Right renal cortex interstitium (tissue), 3 donors: ENCODE measurements around the gene PAPLN. TPM values are rescaled to one million over a fixed set of nuclear protein-coding genes. Genes with fewer than 3 reads are reported as not detected.

Experiments used
- DNase-seq, 3 donors: peaks; one replicate each; pipeline ENCODE4 v3.0.0-alpha.2; 2013; ENCODE audit warnings: low read depth in 3 of 3, low spot score in 2 of 3
- polyA plus RNA-seq, 3 donors: library from polyadenylated mRNA; unstranded; fragments of 120-200 nt; gene quantifications; one replicate each; pipeline ENCODE4 v1.2.1, GENCODE V29; 2013; ENCODE audit not compliant: insufficient read length in 3 of 3

Gene PAPLN
- polyA plus RNA-seq, 3 donors: 20.1 to 24.4 (median 23.2) TPM

GRCh38 chr14:73227812-73228781 lies 9.2 kb upstream of the PAPLN start:
- no peak for DNase-seq

DNA sequence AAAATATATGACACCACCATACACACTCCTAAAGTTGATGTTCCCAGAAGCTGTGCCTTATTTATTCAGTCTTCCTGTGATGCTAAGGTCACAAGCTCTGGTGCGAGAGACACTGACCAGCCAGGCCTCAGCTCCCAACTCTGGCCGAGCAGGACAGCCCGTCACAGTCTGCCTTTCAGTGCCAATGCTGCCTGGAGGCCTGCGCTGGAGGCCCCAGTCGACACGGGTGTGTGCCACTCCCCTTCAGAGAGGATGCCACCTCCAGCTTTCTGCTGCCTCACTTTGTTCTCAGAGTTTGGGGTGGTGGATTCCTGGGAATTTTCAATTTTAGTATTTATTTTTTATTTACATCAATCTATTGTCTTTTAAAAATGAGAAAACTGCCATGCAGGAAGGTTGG lies 7.3 kb upstream of the PAPLN start:
- no peak for DNase-seq

GRCh38 chr14:73231981-73232851 lies 5.1 kb upstream of the PAPLN start:
- DNase-seq: no peak

GRCh38 chr14:73232984-73233383 lies 4.3 kb upstream of the PAPLN start:
- no peak for DNase-seq

DNA sequence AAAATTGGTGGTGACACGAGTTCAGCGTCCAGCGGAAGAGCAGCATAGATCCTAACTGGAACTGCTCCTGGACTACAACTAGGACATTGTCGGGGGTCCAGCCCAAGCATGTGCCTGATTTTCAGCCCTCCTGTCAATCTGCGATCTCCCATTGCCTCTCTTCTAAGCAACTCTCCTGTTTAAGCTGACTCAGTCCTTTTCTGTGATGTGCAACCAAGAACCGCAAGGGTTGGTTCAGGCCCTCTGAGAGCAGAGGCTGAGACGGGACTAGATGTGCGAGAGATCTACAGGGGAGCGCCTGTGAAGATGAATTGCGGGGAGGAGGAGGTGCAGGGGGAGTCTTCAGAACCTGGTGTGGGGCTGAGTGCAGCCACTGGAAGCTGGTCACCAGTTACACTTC lies 3.7 kb upstream of the PAPLN start:
- no peak for DNase-seq

DNA sequence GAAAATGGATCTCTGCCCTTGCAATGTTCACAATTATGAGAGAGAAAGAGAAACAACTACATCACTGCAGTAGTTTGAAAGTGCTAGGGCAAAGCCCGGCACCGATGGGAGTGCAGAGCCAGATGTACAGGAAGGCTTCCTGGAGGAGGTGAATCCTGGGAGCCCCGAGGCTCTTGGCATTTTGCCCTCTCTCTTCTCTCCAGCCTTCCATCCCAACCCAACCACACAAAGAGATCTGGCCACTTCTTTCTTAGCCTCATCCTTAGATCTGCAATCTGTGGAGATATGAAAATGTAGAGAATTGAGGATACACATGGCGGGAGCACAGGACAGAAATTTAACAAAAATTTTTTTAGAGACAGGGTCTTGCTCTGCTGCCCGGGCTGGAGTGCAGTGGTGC lies 3.3 kb upstream of the PAPLN start:
- DNase-seq: no peak

DNA sequence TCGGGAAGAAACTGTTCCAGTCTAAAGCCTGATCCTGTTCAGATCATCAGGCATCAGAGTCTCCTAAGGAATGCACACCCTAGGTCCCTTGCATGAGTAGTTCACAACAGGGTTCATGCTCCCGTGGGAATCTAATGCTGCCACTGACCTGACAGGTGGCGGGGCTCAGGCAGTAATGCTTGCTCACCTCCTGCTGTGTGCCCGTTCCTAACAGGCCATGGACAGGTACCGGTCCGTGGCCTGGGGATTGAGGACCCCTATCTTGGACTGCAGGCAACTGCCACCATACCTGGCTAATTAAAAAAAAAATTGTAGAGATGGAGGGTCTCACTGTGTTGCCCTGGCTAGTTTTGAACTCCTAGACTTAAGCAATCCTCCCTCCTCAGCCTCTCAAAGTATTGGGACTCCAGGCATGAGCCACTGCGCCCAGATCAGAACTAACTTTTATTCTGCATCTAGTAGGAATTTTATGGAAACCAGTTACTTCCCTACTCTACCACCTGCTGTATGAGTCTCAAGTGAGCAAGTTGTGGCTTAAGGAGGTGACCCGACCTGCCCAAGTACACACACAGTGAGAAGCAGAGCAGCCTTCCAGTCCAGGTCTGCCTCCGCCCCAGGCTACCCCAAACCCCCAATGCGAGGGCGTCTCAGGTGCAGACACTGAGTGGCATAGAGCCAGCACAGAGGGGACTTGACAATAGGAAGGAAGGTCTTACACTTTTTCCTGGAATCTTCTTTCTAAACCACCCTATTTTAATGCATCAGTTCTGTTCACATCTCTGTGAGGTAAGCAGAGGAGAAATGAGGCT lies 2.5 kb upstream of the PAPLN start:
- DNase-seq: no peak

DNA sequence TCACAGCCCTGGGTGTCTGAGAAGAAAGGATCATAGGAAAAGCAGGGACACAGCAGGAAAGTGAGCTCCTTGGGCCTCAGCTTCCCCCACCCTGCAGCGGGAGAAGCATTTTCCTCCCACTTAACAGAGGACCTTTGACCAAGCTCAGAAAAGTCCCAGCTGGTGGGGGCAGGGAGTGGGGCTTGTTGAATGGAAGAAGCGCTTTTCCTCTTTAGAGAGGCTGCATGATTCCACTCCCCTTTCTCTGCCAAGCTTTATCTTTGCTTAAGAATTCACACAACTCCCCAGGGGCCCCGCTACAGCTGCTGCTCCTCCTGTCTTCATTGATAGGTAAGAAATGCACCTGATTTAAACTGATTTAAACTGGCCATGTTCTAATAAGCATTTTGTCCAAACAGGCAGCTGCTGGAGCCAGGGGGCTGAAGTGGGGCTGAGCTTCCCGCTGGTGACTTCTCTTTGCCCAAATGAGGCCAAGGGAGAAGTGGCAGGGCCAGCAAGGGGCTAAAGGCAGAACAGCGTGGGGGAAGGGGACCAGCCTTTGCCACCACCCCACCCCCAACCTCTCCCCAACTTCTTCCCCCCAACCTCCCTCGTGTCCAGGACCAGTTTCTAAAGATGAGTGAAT lies 1.7 kb upstream of the PAPLN start:
- no peak for DNase-seq

- no peak for DNase-seq
Observed at GRCh38 chr14:73236157-73236556, 1.1 kb upstream of the PAPLN start.

GRCh38 chr14:73236752-73237218 lies 521 bp upstream of the PAPLN start:
- no peak for DNase-seq

GRCh38 chr14:73237786-73238423 lies 599 bp downstream of the PAPLN start:
- DNase-seq: no peak

- DNase-seq: no peak
Observed at GRCh38 chr14:73238424-73238852, 1.1 kb downstream of the PAPLN start.

- DNase-seq: no peak
Observed at GRCh38 chr14:73238941-73239340, 1.6 kb downstream of the PAPLN start.

- DNase-seq: no peak
Observed at GRCh38 chr14:73239393-73240241, 2.3 kb downstream of the PAPLN start.

GRCh38 chr14:73240816-73241480 lies 3.6 kb downstream of the PAPLN start:
- DNase-seq: no peak

- no peak for DNase-seq
Observed at GRCh38 chr14:73241481-73242165, 4.3 kb downstream of the PAPLN start.

DNA sequence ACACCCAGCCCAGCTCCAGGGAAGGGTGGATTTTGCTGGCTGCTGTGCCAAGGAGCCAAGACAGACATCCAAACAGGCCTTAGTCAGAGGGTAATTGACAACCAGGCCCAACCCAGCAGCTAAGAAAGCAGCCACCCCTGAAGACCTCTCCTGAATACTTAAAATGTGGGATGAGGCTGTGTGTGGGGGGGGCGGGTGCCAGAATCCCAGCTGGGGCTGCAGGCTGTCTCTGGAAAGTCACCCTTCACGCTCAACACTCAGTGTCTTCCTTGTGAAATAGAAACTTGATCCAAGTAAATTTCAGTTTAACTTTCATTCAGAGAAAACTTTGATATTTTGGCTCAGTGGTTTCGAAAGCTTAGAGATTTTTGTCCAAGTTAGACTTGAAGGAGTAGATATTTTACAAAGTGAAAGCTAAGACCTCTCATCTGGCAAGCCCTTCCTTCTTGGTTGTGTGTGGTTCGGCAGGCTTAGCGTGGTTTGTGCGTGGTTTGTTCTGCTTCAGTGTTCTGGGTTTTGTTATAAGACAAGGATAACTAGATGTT lies 5.1 kb downstream of the PAPLN start:
- no peak for DNase-seq
